OCI-M2 (cell line): ENCODE data around the gene MAU2.
"Not testable (repeated sequence)": the region's sequence is repeated elsewhere in the genome, so short reads cannot be mapped to it uniquely, and the experiment has no call there.

ENCODE experiments used
- DNase-seq: peaks from one replicate; lab custom pipeline; 2025; ENCODE audit not compliant: unreplicated experiment; lab: John Stamatoyannopoulos, UW

The MAU2 gene

GRCh38 chr19:19345970-19346369, 25.3 kb downstream of the MAU2 start:
- no peak for DNase-seq

GRCh38 chr19:19347401-19348110, 26.9 kb downstream of the MAU2 start:
- no peak for DNase-seq

DNA sequence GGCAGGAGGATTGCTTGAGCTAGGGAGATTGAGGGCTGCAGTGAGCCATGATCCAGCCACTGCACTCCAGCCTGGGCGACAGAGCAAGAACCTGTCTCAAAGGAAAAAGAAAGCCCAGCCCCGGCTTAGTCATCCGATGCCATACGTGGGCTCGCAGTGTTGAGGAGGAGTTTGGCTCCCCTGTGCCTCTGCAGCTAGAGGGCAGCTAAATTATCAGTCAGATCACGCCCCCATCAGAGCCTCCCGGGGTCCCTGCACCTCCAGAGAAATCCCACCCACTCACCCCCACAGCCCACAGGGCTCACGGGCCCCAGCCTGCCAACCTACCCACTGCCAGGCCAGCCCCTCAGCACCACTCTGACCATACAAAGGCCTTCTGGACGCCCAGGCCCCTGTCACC, 27.6 kb downstream of the MAU2 start:
- DNase-seq: no peak

- no peak for DNase-seq
Measured at GRCh38 chr19:19349365-19349764, 28.7 kb downstream of the MAU2 start.

DNA sequence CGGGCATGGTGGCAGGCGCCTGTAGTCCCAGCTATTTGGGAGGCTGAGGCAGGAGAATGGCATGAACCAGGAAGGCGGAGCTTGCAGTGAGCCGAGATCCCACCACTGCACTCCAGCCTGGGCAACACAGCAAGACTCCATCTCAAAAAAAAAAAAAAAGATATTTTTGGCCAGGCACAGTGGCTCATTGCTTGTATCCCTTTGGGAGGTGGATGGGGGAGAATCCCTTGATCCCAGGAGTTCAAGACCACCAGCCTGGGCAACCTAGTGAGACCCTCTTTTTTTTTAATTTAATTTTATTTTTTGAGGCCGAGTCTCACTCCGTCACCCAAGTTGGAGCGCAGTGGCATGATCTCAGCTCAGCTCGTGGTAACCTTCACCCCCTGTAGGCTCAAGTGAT, 30.1 kb downstream of the MAU2 start:
- not testable (repeated sequence) for DNase-seq

GRCh38 chr19:19352823-19353222, 32.2 kb downstream of the MAU2 start:
- no peak for DNase-seq

DNA sequence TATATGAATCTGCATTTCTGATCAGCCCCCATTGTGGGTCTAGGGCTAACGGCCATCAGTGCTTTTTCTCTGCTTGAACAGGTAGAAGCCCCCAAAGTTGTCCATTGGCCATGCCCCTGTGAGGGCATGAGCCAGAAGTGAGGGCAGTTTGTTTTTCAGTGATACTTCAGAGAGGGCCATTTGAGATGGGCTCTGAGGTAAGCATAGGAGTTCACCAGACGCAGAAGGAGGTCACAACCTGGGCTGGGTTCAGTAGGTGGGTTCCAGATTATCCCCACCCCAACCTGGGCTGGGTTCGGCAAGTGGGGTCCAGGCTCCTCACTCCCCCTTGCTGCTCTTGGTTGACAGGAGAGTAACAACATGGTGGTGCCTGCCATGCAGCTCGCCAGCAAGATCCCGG, 33.4 kb downstream of the MAU2 start:
- no peak for DNase-seq

GRCh38 chr19:19354932-19355331, 34.3 kb downstream of the MAU2 start:
- DNase-seq: no peak

GRCh38 chr19:19355606-19356139, 35.0 kb downstream of the MAU2 start:
- no peak for DNase-seq

GRCh38 chr19:19356500-19356899, 35.9 kb downstream of the MAU2 start:
- DNase-seq: no peak

DNA sequence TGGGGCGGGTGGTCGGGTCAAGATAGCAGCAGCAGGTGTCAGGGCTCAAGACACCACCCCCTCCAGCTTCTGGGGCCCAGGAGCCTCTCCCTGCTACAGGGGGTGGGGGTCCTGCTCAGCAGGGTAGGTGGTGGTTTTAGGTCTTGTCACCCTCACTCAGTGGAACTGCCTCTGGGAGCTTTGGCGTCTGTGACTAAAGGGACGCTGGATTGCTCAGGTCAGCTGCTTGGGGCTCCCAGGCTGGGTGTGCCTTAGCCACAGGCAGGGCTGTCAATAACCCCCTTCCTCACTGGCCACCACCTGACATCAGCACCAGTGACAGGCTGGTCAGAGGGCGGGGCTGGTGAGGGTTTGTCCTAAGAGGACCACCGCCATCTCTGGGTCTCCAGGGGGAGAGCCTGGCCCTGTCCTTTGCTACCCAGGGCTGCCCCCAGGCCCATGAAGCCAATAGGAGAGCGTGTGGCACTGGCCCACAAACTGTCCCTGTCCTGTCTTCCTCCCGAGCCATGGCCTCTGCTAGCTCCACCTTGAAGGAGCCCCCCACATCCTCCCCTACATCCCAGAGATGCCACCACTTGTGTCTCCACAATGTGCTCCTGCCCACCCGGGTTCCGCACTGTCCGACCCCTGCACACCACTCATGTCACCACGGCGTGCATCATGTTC, 36.4 kb downstream of the MAU2 start:
- DNase-seq: no peak

DNA sequence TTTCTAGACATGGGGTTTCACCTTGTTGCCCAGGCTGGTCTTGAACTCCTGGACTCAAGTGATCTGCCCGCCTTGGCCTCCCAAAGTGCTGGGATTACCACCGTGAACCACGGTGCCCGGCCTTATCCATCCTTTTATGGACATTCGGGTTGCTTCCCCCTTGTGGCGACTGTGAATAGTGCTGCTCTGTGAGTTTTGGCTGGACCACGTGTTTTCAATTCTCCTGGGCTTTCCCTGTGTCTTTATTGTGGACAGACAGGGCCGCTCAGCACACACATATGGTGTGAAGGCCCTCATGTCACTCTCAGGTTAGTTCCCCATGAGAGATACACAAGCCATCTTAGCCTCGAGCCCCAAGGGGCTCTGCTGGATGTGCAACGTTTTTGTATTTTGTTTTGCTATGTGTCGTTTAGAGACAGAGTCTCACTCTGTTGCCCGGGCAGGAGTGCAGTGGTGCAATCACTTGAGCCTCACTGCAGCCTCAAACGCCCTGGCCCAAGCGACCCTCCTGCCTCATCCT, 40.5 kb downstream of the MAU2 start:
- DNase-seq: peak; percentile 73

DNA sequence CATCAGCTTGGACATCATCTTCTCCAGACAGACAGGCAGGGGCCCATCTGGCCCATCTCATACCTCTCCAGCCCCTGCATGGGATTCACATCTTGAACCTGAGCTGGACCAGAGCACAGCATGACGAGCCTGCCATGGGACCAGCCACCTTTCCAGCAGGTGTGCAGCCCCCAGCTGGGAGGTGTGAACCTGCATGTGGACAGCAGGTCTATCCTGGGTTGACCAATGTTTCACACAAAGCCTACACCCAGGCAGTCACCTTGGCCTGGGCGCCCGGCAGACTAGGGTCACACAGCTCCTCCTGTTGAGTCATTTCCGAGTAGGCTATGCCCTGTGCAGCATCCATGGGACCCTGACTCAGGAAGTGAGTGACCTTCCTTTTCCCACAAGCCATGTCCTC, 41.4 kb downstream of the MAU2 start:
- DNase-seq: no peak

DNA sequence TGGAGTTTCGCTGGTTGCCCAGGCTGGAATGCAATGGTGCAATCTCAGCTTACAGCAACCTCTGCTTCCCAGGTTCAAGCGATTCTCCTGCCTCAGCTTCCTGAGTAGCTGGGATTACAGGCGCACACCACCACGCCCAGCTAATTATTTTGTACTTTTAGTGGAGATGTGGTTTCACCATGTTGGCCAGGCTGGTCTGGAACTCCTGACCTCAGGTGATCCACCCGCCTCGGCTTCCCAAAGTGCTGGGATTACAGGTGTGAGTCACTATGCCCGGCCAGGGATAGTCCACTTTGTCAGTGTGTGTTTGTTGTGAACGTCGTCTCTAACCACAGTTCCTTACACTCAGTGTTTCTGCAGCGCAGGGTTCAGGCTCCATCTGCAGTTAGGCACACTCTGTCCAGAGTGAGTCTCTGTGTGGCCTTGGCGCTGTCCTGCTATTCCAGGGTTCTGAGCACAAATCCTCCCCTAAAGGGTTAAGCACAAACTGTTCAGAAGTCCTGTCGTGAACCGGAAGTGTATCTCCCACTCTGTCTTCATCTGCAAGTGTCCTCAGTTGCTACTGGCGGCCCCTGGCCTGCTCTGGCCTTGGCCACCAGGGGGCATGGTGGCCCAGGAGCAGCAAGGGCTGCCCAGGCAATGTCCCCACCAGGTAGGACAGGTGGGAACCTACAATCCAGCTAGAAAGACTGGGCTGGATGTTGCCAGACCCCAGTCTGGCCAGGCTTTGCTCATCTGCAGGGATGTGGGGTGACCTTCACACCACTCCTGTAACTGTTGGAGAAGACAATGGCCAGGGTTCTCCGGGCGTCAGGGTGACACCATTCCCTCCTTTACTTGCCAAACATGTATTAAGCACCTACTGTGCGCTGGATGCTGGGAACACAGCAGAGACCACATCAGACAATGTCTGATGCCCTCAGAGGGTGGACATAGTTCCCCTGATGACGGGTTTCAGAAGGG, 46.1 kb downstream of the MAU2 start:
- DNase-seq: no peak

DNA sequence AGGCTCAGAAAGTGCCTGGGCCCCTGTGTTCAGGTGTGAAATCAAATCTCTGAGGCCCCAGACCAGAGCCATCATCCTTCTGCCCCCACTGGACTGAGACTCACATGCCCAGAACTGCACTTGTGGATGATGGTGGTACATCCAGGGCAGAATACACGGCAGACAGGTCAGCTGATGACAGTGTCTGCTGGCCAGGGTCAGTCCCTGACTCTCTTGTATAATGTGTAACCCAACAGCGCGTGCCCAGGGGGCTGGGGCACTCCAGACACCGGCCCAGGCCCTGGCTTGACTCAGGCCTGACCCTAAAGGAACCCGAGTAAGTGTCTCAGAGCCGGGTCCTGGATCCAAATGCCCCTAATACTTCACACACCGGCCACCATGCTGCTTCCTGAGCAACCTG, 47.5 kb downstream of the MAU2 start:
- no peak for DNase-seq

DNA sequence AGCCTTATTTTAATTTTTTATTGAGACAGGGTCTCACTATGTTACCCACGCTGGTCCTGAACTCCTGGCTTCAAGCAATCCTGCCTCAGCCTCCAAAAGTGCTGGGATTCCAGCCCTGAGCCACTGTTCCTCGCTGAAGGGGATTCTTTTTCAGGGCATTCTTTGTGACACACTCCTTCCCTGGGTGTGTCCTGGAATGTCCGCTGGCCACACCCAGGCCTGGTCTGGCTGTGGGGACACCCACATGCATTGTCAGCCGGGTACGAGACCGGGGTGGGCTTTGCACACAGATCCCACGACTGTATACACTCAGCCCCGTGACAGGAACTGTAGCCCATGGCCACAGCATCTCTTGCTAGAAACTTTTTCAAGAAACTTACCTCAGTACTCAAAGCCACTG, 50.4 kb downstream of the MAU2 start:
- no peak for DNase-seq

GRCh38 chr19:19372656-19373416, 52.2 kb downstream of the MAU2 start:
- DNase-seq: no peak

DNA sequence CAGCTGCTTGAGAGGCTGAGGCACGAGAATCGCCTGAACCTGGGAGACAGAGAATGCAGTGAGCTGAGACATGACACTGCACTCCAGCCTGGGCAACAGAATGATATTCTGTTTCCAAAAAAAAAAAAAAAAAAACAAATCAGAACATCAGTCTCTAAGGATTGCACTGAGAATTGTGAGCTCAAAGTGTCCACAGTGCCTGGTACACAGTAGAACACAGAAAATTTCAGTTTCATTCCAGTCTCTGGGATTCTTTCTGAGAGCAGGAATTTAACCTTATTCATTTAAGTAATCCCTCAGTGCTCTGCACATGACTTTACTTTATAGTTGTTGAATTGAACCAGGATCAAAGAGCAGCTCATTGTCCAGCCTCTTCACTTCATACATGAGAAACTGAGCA, 58.9 kb downstream of the MAU2 start:
- no peak for DNase-seq

- DNase-seq: not testable (repeated sequence)
Measured at GRCh38 chr19:19380316-19380715, 59.7 kb downstream of the MAU2 start.
